Activated CD4-positive, alpha-beta T cell treated with anti-CD3 and anti-CD28 coated beads for 1 hour (primary cell): ENCODE data around the gene COL6A1.
"Not testable (repeated sequence)": the region's sequence is repeated elsewhere in the genome, so short reads cannot be mapped to it uniquely, and the experiment has no call there.

ENCODE experiments used
- DNase-seq: peaks from one replicate; pipeline ENCODE4 v3.0.0-alpha.2; 2020

COL6A1 gene

GRCh38 chr21:46029186-46029924 lies 47.8 kb downstream of the COL6A1 start:
- no peak for DNase-seq

- DNase-seq = no peak
Measured at GRCh38 chr21:46031484-46031883, 49.9 kb downstream of the COL6A1 start.

- DNase-seq = no peak
Measured at GRCh38 chr21:46032100-46032499, 50.5 kb downstream of the COL6A1 start.

GRCh38 chr21:46033410-46034400 lies 52.1 kb downstream of the COL6A1 start:
- DNase-seq = no peak

- no peak for DNase-seq
Measured at GRCh38 chr21:46035809-46036695, 54.5 kb downstream of the COL6A1 start.

- DNase-seq = no peak
Measured at GRCh38 chr21:46036696-46037330, 55.2 kb downstream of the COL6A1 start.

- no peak for DNase-seq
Measured at GRCh38 chr21:46037331-46038325, 56.1 kb downstream of the COL6A1 start.

- DNase-seq = no peak
Measured at GRCh38 chr21:46038341-46038829, 56.8 kb downstream of the COL6A1 start.

GRCh38 chr21:46038871-46039397 lies 57.4 kb downstream of the COL6A1 start:
- DNase-seq = no peak

GRCh38 chr21:46039891-46040660 lies 58.5 kb downstream of the COL6A1 start:
- no peak for DNase-seq

GRCh38 chr21:46040707-46041106 lies 59.1 kb downstream of the COL6A1 start:
- no peak for DNase-seq

GRCh38 chr21:46041183-46041582 lies 59.6 kb downstream of the COL6A1 start:
- no peak for DNase-seq

- no peak for DNase-seq
Measured at GRCh38 chr21:46045154-46045553, 63.6 kb downstream of the COL6A1 start.

GRCh38 chr21:46046471-46046870 lies 64.9 kb downstream of the COL6A1 start:
- no peak for DNase-seq

- DNase-seq = not testable (repeated sequence)
Measured at GRCh38 chr21:46046906-46047305, 65.3 kb downstream of the COL6A1 start.

GRCh38 chr21:46048926-46049889 lies 67.6 kb downstream of the COL6A1 start:
- no peak for DNase-seq

- no peak for DNase-seq
Measured at GRCh38 chr21:46049890-46050667, 68.5 kb downstream of the COL6A1 start.
